GM13977 (cell line): ENCODE measurements around the gene OBSCN.
"Not testable (repeated sequence)": the region's sequence is repeated elsewhere in the genome, so short reads cannot be mapped to it uniquely, and the experiment has no call there.

Experiments
- DNase-seq: peaks from one replicate; pipeline ENCODE4 v3.0.0; 2012; ENCODE audit warnings: low spot score
- CTCF ChIP-seq: IDR thresholded peaks from 2 replicates; pipeline ENCODE4 v1.5.1; 2012; ENCODE audit warnings: mild to moderate bottlenecking, control low read depth; ENCODE audit not compliant: insufficient read depth; ENCODE audit errors: extremely low read depth, missing control alignments
- in situ Hi-C: fragments of 300-500 bp; cut with MboI; formaldehyde crosslinking; loops from one replicate; pipeline ENCODE4 v1.12.0; 2022; ENCODE audit warnings: low sequenced_read_pairs, low pct_unique_long_range_greater_than_20kb, mixed read lengths, inconsistent platforms; ENCODE audit not compliant: unreplicated experiment

Gene OBSCN

DNA sequence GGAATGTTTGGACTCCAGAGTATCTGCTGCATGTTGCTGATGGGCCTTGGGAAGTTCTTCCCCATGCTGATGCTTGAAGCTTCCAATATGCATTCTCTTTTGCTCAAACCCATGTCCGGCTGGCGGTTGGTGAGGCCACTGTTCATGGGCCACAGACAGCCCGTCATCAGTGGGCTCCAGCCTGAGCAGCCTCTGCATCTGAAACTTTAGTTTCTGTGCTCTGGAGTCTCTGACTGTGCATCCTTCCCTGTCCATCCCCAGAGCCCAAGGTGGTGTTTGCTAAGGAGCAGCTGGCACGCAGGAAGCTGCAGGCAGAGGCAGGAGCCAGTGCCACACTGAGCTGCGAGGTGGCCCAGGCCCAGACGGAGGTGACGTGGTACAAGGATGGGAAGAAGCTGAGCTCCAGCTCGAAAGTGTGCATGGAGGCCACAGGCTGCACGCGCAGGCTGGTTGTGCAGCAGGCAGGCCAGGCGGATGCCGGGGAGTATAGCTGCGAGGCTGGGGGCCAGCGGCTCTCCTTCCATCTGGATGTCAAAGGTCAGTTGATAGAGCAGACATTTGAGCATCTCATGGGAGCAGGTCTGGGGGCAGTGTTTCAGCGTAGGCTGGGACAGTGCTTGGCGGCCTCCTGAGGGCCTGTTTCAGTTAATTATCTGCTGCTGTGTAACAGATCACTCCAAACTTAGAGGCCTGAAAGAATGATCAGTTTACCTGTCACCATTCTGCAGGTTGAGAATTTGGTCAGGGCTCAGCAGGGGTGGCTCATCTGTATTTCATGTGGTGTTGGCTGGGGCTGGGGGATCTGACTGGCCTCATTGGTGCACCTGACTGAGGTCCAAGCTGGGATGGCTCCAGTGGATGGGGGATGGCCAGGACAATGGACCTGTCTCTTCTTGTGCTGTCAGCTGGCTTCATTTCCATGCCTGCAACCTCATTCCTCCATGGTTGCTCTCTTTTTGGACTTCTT, 16.6 kb downstream of the OBSCN start:
- DNase-seq, result no peak
- TF ChIP-seq CTCF, result no peak
- in situ Hi-C loops, result no loop called here

DNA sequence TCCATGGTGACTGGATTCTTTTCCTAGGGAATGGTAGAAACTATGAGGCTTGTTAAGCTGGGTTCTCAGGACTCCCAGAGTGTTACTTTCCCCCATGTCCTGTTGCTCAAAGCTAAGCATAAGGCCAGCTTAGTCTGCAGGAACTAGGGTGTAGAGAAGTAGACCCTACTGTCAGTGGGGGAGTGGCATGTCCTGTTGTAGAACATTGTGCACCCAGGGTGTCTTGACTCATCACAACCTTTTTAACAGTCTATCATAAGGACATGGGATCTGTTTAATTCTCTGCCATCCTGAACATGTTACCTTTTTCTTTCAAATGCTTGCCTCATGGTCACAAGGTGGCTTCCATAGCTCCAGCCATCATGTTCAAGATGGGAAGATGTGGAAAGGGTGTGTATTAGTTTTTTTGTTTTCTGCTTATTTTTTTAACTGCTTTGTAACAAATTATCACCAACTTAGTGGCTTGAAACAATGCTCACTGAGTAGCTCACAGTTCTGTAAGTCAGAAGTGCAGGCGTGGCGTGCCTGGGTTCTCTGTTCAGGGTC, 17.4 kb downstream of the OBSCN start:
- no peak for TF ChIP-seq CTCF
- in situ Hi-C loops, result no loop called here
- DNase-seq, result no peak

DNA sequence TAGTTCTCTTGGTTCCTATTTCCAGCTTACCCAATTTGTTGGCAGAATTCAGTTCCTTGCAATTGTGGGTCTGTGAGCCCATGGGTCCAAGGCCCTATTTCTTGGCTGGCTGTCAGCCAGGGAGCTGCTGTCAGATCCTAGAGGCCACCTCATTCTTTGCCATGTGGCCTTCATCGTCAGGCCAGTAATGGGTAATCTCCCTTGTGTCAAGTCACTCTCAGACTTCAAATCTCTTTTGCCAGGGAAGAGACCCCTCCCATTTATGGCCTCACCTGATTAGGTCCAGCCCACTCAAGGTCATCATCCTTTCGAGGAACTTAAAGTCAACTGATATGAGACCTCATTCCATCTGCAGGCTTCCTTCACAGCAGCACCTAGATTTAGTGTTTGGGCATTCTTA, 17.9 kb downstream of the OBSCN start:
- in situ Hi-C loops, result no loop called here
- TF ChIP-seq CTCF, result no peak
- no peak for DNase-seq

GRCh38 chr1:228226141-228226874, 18.5 kb downstream of the OBSCN start:
- no peak for TF ChIP-seq CTCF
- in situ Hi-C loops, result no loop called here
- no peak for DNase-seq

GRCh38 chr1:228226956-228227791, 19.3 kb downstream of the OBSCN start:
- TF ChIP-seq CTCF, result no peak

DNA sequence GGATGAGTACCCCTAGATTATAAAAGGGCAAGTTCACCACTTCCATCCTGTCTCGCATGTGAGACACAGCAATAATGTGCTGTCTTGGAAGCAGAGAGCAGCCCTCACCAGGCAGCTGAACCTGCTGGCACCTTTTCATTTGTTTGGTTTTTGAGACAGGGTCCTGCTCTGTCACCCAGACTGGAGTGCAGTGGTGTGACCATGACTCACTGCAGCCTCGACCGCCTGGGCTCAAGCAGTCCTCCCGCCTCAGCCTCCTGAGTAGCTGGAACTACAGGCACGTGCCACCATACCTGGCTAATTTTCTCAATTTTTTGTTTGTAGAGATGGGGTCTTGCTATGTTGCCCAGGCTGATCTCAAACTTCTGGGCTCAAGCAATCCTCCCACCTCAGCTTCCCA, 20.3 kb downstream of the OBSCN start:
- DNase-seq, in situ Hi-C loops: not testable (repeated sequence)

More at GRCh38 chr1:228226956-228227791, 19.3 kb downstream of the OBSCN start:
- DNase-seq, result no peak
- in situ Hi-C loops, result no loop called here
